ENCODE data around the gene GRHL1. TPM values are rescaled to one million over a fixed set of nuclear protein-coding genes. Genes with fewer than 3 reads are reported as not detected.
A peak's percentile ranks its signal among the peaks of the same experiment; 100 is the strongest.

Gene GRHL1
- total RNA-seq, 1 experiment from 2014 or later = 11.6 TPM

DNA sequence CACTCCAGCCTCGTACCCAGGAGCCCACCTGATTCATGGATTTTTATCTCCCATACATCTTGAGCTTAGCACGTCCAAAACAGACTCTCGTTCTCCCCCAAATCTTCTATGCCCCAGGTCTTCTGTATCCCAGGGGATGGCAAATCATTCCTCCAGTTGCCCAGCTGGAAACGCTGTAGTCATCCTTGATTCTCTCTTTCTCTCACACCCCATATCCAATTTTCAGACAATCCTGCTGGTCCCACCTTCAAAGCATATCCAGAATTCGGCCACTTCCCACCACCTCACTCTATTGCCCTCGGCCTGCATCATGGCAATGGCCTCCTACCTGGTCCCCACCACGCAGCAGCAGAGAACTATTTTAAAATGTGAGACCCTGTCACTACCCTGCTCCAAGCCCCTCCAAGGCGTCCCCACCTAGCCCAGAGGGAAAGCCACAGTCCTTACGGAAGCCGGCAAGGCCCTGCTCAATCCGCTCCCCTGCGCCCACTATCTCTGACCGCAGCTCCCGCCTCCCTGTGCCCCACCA is 1.4 kb upstream of the GRHL1 start:
- peak overlapping the region; percentile 67; the same call in 1 of the 2 replicates for H3K4me3 ChIP-seq (ENCODE audit: low read depth, low read length)
- TF ChIP-seq, protein P1, sequence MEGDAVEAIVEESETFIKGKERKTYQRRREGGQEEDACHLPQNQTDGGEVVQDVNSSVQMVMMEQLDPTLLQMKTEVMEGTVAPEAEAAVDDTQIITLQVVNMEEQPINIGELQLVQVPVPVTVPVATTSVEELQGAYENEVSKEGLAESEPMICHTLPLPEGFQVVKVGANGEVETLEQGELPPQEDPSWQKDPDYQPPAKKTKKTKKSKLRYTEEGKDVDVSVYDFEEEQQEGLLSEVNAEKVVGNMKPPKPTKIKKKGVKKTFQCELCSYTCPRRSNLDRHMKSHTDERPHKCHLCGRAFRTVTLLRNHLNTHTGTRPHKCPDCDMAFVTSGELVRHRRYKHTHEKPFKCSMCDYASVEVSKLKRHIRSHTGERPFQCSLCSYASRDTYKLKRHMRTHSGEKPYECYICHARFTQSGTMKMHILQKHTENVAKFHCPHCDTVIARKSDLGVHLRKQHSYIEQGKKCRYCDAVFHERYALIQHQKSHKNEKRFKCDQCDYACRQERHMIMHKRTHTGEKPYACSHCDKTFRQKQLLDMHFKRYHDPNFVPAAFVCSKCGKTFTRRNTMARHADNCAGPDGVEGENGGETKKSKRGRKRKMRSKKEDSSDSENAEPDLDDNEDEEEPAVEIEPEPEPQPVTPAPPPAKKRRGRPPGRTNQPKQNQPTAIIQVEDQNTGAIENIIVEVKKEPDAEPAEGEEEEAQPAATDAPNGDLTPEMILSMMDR (IDR thresholded peaks at IDR 0.05; ENCODE audit: insufficient read depth in 1 of 2, low read depth in 1 of 2, low read length in 1 of 2, severe bottlenecking in 1 of 2, unreplicated experiment in 1 of 2) = no peak
- Mint-ChIP-seq H3K9me3 (ENCODE audit: unreplicated experiment) (no peaks in the 10 kb centered on the region), H3K4me1 (ENCODE audit: low read depth, unreplicated experiment) (peaks cover 14% of the 10 kb centered on the region), H3K36me3 (ENCODE audit: insufficient read depth, unreplicated experiment) (peaks cover 9% of the 10 kb centered on the region), H3K27ac (ENCODE audit: unreplicated experiment) (no peak overlapping the region), H3K4me3 (ENCODE audit: unreplicated experiment) (peak overlapping the region; percentile 79), H3K27me3 (ENCODE audit: insufficient read depth, unreplicated experiment) (peaks cover 4% of the 10 kb centered on the region)
- intact Hi-C loops (cut with micrococcal nuclease; ENCODE audit: unreplicated experiment) = loop anchor here (5.0 kb wide), 2 partner anchors 108 to 153 kb away; partner anchors contain the start of gene TAF1B
- no TSS peak for BruUV-seq (replicated peaks)
- no peak for DNase-seq
- H3K4me1 ChIP-seq = peaks cover 32% of the 10 kb centered on the region
- H3K9me3 ChIP-seq = no peaks in the 10 kb centered on the region
- H3K27me3 ChIP-seq (replicated peaks; ENCODE audit: control insufficient read depth, insufficient read depth, low read length) = no peaks in the 10 kb centered on the region
- CTCF ChIA-PET = no interaction called here
- H3K36me3 ChIP-seq (ENCODE audit: control insufficient read depth, insufficient read depth, low read length) = no peaks in the 10 kb centered on the region
- POLR2A ChIA-PET = no interaction called here

DNA sequence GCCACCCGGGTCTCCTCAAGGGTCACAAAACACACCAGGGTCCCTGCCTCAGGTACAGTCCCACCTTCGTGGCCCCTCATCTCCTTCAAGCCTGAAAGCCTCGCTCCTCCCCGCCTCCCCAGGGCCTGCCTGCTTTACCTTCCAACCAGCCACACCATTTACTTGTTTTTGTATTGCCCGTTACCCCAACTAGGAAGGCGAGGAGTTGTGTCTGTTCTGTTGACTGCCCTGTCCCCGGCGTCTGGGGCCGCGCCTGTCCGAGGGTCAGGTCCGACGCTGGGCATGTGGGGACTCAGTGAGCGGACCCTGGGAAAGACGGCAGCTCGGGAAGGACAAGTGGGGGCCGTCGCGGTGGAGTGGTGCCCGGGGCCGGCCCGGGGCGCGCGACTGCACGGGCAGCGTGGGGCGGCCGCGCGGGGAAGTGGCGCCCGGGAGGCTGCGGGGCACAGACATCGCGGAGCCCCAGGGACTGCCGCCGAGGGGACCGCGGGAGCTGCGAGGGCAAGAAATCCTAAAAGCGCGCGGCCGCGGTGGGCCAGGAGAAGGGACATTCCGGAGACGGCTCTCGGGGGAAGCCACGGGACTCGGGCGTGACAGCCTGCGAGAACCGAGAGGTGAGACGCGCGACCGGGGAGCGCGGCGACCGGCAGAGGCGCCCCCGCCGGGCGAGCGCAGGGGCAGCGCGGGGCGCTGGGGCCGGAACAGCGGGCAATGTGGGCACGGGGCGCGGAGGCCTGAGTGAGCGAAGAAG is 797 bp upstream of the GRHL1 start:
- peaks cover 14% of the 10 kb centered on the region for H3K4me1 Mint-ChIP-seq (ENCODE audit: low read depth, unreplicated experiment)
- H3K36me3 Mint-ChIP-seq (ENCODE audit: insufficient read depth, unreplicated experiment) = peaks cover 9% of the 10 kb centered on the region
- CTCF ChIA-PET = no interaction called here
- Histone ChIP-seq H3K27me3 (replicated peaks; ENCODE audit: control insufficient read depth, insufficient read depth, low read length) (no peaks in the 10 kb centered on the region), H3K4me3 (ENCODE audit: low read depth, low read length) (peak overlapping the region; percentile 67), H3K9me3 (no peaks in the 10 kb centered on the region), H3K4me1 (peaks cover 27% of the 10 kb centered on the region), H3K36me3 (ENCODE audit: control insufficient read depth, insufficient read depth, low read length) (no peaks in the 10 kb centered on the region; the same call in none of the 2 replicates)
- no TSS peak for BruUV-seq (replicated peaks)
- H3K27me3 Mint-ChIP-seq (ENCODE audit: insufficient read depth, unreplicated experiment) = peaks cover 4% of the 10 kb centered on the region
- peak; percentile 62 to 64 for DNase-seq
- no peaks in the 10 kb centered on the region for H3K9me3 Mint-ChIP-seq (ENCODE audit: unreplicated experiment)
- intact Hi-C loops (cut with micrococcal nuclease; ENCODE audit: unreplicated experiment) = loop anchor here (5.0 kb wide), 2 partner anchors 108 to 153 kb away; partner anchors contain the start of gene TAF1B
- H3K27ac Mint-ChIP-seq (ENCODE audit: unreplicated experiment) = no peak overlapping the region
- H3K4me3 Mint-ChIP-seq (ENCODE audit: unreplicated experiment) = peak overlapping the region; percentile 79
- TF ChIP-seq, protein P1 (IDR thresholded peaks at IDR 0.05; ENCODE audit: insufficient read depth in 1 of 2, low read depth in 1 of 2, low read length in 1 of 2, severe bottlenecking in 1 of 2, unreplicated experiment in 1 of 2) = no peak
- POLR2A ChIA-PET = no interaction called here

DNA sequence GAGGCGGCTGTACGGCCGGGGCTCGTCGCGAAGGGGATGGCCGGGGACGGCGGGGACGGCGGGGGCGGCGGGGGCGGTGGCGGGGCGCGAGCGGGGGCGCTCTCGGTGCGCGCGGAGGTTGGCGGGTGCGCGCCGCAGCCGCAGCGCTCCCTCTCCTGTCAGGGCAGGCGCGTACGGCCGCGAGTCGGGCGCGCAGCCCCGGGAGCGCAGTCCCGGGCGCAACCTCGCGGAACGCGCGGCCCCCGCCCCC is 296 bp upstream of the GRHL1 start:
- peaks cover 27% of the 10 kb centered on the region for H3K4me1 ChIP-seq
- H3K27me3 ChIP-seq (replicated peaks; ENCODE audit: control insufficient read depth, insufficient read depth, low read length) = no peaks in the 10 kb centered on the region
- Mint-ChIP-seq H3K9me3 (ENCODE audit: unreplicated experiment) (no peaks in the 10 kb centered on the region), H3K27ac (ENCODE audit: unreplicated experiment) (no peak overlapping the region), H3K27me3 (ENCODE audit: insufficient read depth, unreplicated experiment) (peaks cover 4% of the 10 kb centered on the region), H3K4me1 (ENCODE audit: low read depth, unreplicated experiment) (peaks cover 14% of the 10 kb centered on the region), H3K4me3 (ENCODE audit: unreplicated experiment) (peak overlapping the region; percentile 79), H3K36me3 (ENCODE audit: insufficient read depth, unreplicated experiment) (peaks cover 9% of the 10 kb centered on the region)
- no peaks in the 10 kb centered on the region; the same call in none of the 2 replicates for H3K36me3 ChIP-seq (ENCODE audit: control insufficient read depth, insufficient read depth, low read length)
- intact Hi-C loops (cut with micrococcal nuclease; ENCODE audit: unreplicated experiment) = loop anchor here (5.0 kb wide), 2 partner anchors 109 to 154 kb away; partner anchors contain the start of gene TAF1B
- H3K9me3 ChIP-seq = no peaks in the 10 kb centered on the region
- peak overlapping the region; percentile 67 for H3K4me3 ChIP-seq (ENCODE audit: low read depth, low read length)
- BruUV-seq (replicated peaks) = no TSS peak
- DNase-seq = no peak
- TF ChIP-seq, protein P1 (IDR thresholded peaks at IDR 0.05; ENCODE audit: insufficient read depth in 1 of 2, low read depth in 1 of 2, low read length in 1 of 2, severe bottlenecking in 1 of 2, unreplicated experiment in 1 of 2) = no peak
- ChIA-PET CTCF (no interaction called here), POLR2A (no interaction called here)

Data from Caco-2 (cell line).